Upper lobe of left lung (tissue), 6 donors: ENCODE measurements around the gene HIBADH. TPM values are rescaled to one million over a fixed set of nuclear protein-coding genes. Genes with fewer than 3 reads are reported as not detected.
A peak's percentile ranks its signal among the peaks of the same experiment; 100 is the strongest.
"Not testable (repeated sequence)": the region's sequence is repeated elsewhere in the genome, so short reads cannot be mapped to it uniquely, and the experiment has no call there.

Source experiments
- ATAC-seq, 2 donors: fragments of 200-7000 bp; cut with Tn5 transposase; one replicate each; pipeline ENCODE4 v1.9.1; 2022; ENCODE audit warnings: mild to moderate bottlenecking in 2 of 2, moderate library complexity in 2 of 2; ENCODE audit not compliant: low FRiP score in 2 of 2
- DNase-seq, 2 donors: peaks; one replicate each; pipeline ENCODE4 v3.0.0-alpha.2; 2019 to 2020
- H3K27ac ChIP-seq, 4 donors: fragments of 200-600 bp; sonication (generic); one replicate each; pipeline ENCODE4 v1.5.1; 2016 to 2019
- H3K27me3 ChIP-seq, 4 donors: fragments of 200-600 bp; sonication (generic); one replicate each; pipeline ENCODE4 v1.5.1; 2017 to 2019
- H3K36me3 ChIP-seq, 4 donors: fragments of 200-600 bp; sonication (generic); one replicate each; pipeline ENCODE4 v1.5.1; 2016 to 2019
- H3K4me1 ChIP-seq, 4 donors: fragments of 200-600 bp; sonication (generic); one replicate each; pipeline ENCODE4 v1.5.1; 2018 to 2019
- H3K4me3 ChIP-seq, 4 donors: fragments of 200-600 bp; sonication (generic); one replicate each; pipeline ENCODE4 v1.5.1; 2017 to 2019; ENCODE audit warnings: mild to moderate bottlenecking in 2 of 4, moderate library complexity in 1 of 4
- H3K9me3 ChIP-seq, 4 donors: fragments of 200-600 bp; sonication (generic); one replicate each; pipeline ENCODE4 v1.5.1; 2018 to 2019
- EP300 ChIP-seq, 4 donors: sonication (generic); formaldehyde crosslinking; IDR thresholded peaks; one replicate each; pipeline ENCODE4 v1.5.1; 2017; ENCODE audit warnings: antibody characterized with exemption in 4 of 4, control low read depth in 2 of 4
- POLR2A ChIP-seq, 4 donors: fragments of 450-650 bp; IDR thresholded peaks; one replicate each; pipeline ENCODE4 v1.5.1; 2016 to 2017; ENCODE audit warnings: antibody characterized with exemption in 4 of 4, mild to moderate bottlenecking in 2 of 4
- POLR2AphosphoS5 ChIP-seq, 2 donors: sonication (generic); formaldehyde crosslinking; IDR thresholded peaks; one replicate each; pipeline ENCODE4 v1.5.1; 2017; ENCODE audit warnings: antibody characterized with exemption in 2 of 2
- WGBS, 2 donors: methylation state at CpG; one replicate each; pipeline ENCODE4 v1.1.5; 2017 to 2018; 5-methylcytosine and 5-hydroxymethylcytosine counted together
- total RNA-seq, 6 donors: library from RNA; depleted of rRNA in 4 of 6; stranded (reverse); fragments of >200 nt in 4 of 6; gene quantifications; one replicate each; pipeline versions ENCODE4 v1.1.0 to v1.2.1, GENCODE V29; 2016 to 2021
- TF ChIP-seq, protein P1 (sequence below), 6 experiments: fragments of 450-650 bp in 4 of 6; fragments of 200-600 bp in 2 of 6; sonication (generic) in 2 of 6; IDR thresholded peaks; one replicate each; pipeline ENCODE4 v1.5.1; 2016 to 2019; ENCODE audit warnings: antibody characterized with exemption in 6 of 6
- donor health status: DM: no; HTN: no; CAD: no; lungs with moderate emphysema.
- donor health status: DM: no; HTN: yes; CAD: no; lungs with severe emphysema.

Gene HIBADH
- total RNA-seq, 6 donors from 2014 or later: 7.4 to 26.1 (median 21.8) TPM

- Histone ChIP-seq H3K27me3 (no peaks in the 10 kb centered on the region), H3K4me3 (no peak overlapping the region), H3K27ac (no peak overlapping the region), H3K9me3 (no peaks in the 10 kb centered on the region), H3K36me3 (no peaks in the 10 kb centered on the region), H3K4me1 (no peaks in the 10 kb centered on the region)
- TF ChIP-seq POLR2A (IDR thresholded peaks at IDR 0.05): no peak
- ATAC-seq (no peak), DNase-seq (no peak)
- 71 to 75% methylated on average over 5 of the region's 5 CpGs for WGBS, 2 donors
Measured at GRCh38 chr7:27514861-27515260, 147.8 kb downstream of the HIBADH start.

GRCh38 chr7:27513885-27514284 lies 148.8 kb downstream of the HIBADH start:
- Histone ChIP-seq H3K36me3 (no peaks in the 10 kb centered on the region), H3K4me3 (no peak overlapping the region), H3K27ac (no peak overlapping the region), H3K9me3 (no peaks in the 10 kb centered on the region), H3K27me3 (no peaks in the 10 kb centered on the region), H3K4me1 (no peaks in the 10 kb centered on the region)
- ATAC-seq: no peak
- no peak for TF ChIP-seq EP300 (IDR thresholded peaks at IDR 0.05)
- TF ChIP-seq POLR2A (IDR thresholded peaks at IDR 0.05): no peak
- TF ChIP-seq, protein P1, sequence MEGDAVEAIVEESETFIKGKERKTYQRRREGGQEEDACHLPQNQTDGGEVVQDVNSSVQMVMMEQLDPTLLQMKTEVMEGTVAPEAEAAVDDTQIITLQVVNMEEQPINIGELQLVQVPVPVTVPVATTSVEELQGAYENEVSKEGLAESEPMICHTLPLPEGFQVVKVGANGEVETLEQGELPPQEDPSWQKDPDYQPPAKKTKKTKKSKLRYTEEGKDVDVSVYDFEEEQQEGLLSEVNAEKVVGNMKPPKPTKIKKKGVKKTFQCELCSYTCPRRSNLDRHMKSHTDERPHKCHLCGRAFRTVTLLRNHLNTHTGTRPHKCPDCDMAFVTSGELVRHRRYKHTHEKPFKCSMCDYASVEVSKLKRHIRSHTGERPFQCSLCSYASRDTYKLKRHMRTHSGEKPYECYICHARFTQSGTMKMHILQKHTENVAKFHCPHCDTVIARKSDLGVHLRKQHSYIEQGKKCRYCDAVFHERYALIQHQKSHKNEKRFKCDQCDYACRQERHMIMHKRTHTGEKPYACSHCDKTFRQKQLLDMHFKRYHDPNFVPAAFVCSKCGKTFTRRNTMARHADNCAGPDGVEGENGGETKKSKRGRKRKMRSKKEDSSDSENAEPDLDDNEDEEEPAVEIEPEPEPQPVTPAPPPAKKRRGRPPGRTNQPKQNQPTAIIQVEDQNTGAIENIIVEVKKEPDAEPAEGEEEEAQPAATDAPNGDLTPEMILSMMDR (IDR thresholded peaks at IDR 0.05): no peak
- TF ChIP-seq POLR2AphosphoS5 (IDR thresholded peaks at IDR 0.05): no peak
- 61 to 65% methylated on average over 1 of the region's 1 CpG for WGBS, 2 donors
- no peak for DNase-seq

DNA sequence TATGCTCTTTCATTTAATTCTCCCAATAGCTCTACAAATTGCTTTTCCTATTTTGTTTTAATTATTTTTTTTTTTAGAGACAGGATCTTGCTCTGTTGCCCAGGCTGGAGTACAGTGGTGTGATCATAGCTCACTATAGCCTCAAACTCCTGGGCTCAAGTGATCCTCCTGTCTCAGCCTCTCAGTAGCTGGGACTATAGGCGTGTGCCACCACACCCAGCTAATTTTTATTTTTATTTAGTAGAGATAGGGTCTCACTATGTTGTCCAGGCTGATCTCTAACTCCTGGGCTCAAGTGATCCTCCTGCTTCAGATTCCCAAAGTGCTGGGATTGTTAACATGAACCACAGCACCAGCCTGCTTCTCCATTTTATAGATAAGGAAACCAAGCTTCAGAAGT lies 151.3 kb downstream of the HIBADH start:
- H3K27me3 ChIP-seq, DNase-seq, H3K4me3 ChIP-seq, H3K36me3 ChIP-seq, H3K4me1 ChIP-seq, H3K9me3 ChIP-seq, H3K27ac ChIP-seq, ATAC-seq: not testable (repeated sequence)
- 100% methylated on average over 1 of the region's 1 CpG for WGBS, 2 donors

DNA sequence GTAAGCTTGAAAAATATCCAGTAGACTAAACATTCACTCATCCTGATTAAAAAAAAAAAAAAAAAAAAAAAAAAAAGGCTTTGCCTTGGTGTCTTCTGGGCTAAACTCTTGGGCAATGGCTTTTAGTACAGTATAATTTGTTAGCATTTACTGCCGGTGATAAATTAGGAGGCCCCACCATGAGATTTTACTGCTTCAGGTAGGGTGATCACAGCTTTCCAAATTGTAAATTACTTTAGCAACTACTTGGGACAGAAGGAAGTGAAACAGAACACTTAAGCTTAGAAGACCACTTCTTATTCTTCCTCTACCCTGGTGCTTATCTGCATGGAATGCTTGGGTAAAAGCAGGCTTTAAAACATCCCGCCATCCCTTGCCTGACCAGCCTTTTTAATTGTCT lies 152.1 kb downstream of the HIBADH start:
- Histone ChIP-seq H3K9me3 (no peaks in the 10 kb centered on the region), H3K4me1 (no peaks in the 10 kb centered on the region), H3K4me3 (no peak overlapping the region), H3K27ac (no peak overlapping the region), H3K27me3 (no peaks in the 10 kb centered on the region), H3K36me3 (no peaks in the 10 kb centered on the region)
- ATAC-seq: no peak
- WGBS, 2 donors: 93% methylated on average over 2 of the region's 2 CpGs
- TF ChIP-seq, protein P1 (IDR thresholded peaks at IDR 0.05): no peak
- TF ChIP-seq POLR2A (IDR thresholded peaks at IDR 0.05) (no peak), EP300 (IDR thresholded peaks at IDR 0.05) (no peak), POLR2AphosphoS5 (IDR thresholded peaks at IDR 0.05) (no peak)
- no peak for DNase-seq

- not testable (repeated sequence) for H3K27ac ChIP-seq, H3K36me3 ChIP-seq, H3K4me1 ChIP-seq, H3K27me3 ChIP-seq, ATAC-seq, H3K4me3 ChIP-seq, DNase-seq, H3K9me3 ChIP-seq
- 91 to 92% methylated on average over 2 of the region's 2 CpGs for WGBS, 2 donors
Measured at GRCh38 chr7:27501879-27502278, 160.8 kb downstream of the HIBADH start.

DNA sequence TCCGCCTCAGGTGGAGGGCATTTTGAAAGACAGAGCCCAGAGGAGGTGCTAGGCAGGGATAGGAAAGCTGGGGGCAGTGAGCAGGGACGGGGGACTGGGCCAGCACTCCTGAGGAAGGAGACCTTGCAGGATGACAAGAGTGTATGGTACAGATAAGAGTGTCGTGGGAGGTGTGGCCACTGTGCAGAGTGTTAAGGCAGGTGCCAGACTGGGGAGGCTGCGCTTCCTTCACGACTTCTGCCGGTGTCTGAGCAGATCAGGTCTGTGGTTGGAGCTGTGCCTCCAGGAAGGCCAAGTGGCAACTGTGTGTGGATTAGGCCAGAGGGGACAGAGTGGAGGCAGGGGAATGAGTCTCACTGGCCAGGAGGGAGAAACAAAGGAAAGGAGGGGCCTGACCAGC lies 161.7 kb downstream of the HIBADH start:
- H3K27me3 ChIP-seq: no peaks in the 10 kb centered on the region
- DNase-seq (no peak), ATAC-seq (peak in 1 of 2 donors; percentile 49)
- 66 to 73% methylated on average over 6 of the region's 6 CpGs for WGBS, 2 donors
- H3K36me3 ChIP-seq: no peaks in the 10 kb centered on the region
- H3K4me3 ChIP-seq: no peak overlapping the region
- TF ChIP-seq POLR2A (IDR thresholded peaks at IDR 0.05) (no peak), POLR2AphosphoS5 (IDR thresholded peaks at IDR 0.05) (no peak), EP300 (IDR thresholded peaks at IDR 0.05) (no peak)
- TF ChIP-seq, protein P1 (IDR thresholded peaks at IDR 0.05): no peak
- H3K4me1 ChIP-seq: no peaks in the 10 kb centered on the region
- no peaks in the 10 kb centered on the region for H3K9me3 ChIP-seq
- no peak overlapping the region for H3K27ac ChIP-seq
